Stomach (tissue), 4 donors: ENCODE results near the gene ATG13.

ENCODE experiments used
- POLR2A ChIP-seq, 4 donors: fragments of 450-650 bp; IDR thresholded peaks; one replicate each; pipeline ENCODE4 v1.6.1; 2016; ENCODE audit warnings: antibody characterized with exemption in 4 of 4, control low read depth in 2 of 4, mild to moderate bottlenecking in 1 of 4, moderate library complexity in 1 of 4
- POLR2AphosphoS5 ChIP-seq, 3 donors: sonication (generic); formaldehyde crosslinking; IDR thresholded peaks; one replicate each; pipeline ENCODE4 v1.6.1; 2016; ENCODE audit warnings: antibody characterized with exemption in 3 of 3
- TF ChIP-seq, protein P1 (sequence below), 7 experiments: fragments of 450-650 bp in 4 of 7; fragments of 200-600 bp in 3 of 7; sonication (generic) in 3 of 7; IDR thresholded peaks; one replicate each; pipeline ENCODE4 v1.5.1; 2016 to 2019; ENCODE audit warnings: antibody characterized with exemption in 7 of 7, control low read depth in 2 of 7, mild to moderate bottlenecking in 1 of 7

DNA sequence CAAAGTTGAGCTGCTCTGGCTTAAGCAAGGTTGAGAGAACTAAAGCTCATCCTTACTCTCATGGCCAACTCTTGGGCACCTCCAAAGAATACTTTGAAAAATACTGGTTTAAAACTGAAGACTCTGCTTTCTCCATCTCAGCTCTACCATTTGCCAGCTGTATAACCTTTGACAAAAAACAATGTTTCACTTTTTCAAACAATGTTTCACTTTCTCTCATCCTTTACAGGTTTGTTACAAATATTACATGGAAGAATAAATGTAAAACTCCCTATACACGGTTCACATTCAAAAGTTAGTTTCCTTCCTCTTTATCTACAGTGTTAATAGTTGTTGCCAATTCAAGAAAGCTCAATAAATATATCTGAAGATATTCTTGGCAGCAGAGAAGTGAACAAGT lies 42.7 kb upstream of the ATG13 start:
- TF ChIP-seq, protein P1, sequence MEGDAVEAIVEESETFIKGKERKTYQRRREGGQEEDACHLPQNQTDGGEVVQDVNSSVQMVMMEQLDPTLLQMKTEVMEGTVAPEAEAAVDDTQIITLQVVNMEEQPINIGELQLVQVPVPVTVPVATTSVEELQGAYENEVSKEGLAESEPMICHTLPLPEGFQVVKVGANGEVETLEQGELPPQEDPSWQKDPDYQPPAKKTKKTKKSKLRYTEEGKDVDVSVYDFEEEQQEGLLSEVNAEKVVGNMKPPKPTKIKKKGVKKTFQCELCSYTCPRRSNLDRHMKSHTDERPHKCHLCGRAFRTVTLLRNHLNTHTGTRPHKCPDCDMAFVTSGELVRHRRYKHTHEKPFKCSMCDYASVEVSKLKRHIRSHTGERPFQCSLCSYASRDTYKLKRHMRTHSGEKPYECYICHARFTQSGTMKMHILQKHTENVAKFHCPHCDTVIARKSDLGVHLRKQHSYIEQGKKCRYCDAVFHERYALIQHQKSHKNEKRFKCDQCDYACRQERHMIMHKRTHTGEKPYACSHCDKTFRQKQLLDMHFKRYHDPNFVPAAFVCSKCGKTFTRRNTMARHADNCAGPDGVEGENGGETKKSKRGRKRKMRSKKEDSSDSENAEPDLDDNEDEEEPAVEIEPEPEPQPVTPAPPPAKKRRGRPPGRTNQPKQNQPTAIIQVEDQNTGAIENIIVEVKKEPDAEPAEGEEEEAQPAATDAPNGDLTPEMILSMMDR (IDR thresholded peaks at IDR 0.05) = no peak
- TF ChIP-seq POLR2AphosphoS5 (IDR thresholded peaks at IDR 0.05) = no peak
- no peak for TF ChIP-seq POLR2A (IDR thresholded peaks at IDR 0.05)
